Measurements from ENCODE around the gene SLCO2B1.

DNA sequence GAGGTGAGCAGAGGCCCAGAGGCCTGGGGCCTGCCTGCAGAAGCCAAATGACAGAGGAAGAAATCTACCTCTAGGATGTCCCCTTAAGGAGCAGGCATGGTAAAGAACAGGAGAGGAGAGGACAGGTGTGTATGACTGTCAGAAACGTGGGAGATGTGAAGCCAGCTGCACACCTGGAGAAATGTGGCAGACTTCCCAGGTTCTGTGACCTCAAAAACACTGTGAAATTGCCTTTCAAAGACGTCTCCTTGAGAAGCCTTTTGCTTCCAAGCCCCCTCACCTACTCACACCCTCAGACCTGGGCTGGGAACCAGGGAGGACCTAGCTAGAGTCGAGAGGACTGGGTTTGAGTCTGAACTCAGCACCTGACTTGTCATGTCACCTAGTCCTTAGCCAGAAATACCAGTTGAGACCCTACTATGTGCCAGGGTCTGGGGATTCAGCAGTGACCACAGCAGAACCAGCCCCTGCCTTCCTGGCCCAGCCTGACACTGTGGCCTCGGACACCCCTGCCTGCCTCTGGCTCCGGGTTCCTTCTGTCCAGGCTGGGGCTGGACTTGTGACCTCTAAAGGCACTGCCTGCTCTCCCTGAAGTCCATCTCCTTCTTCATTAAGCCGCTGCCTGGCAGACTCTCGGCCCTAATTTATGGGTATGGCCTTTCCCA, 95.2 kb downstream of the SLCO2B1 start:
- TF ChIP-seq CTCF (IDR thresholded peaks at IDR 0.05) (no peak), POLR2A (IDR thresholded peaks at IDR 0.05) (no peak)

All from tibial nerve (tissue), 3 donors.